HG03575 (cell line): ENCODE data around the gene NUDT22.

Source experiments
- ATAC-seq: cut with Tn5 transposase; IDR thresholded peaks from one replicate; pipeline ENCODE4 v1.9.1; 2021; ENCODE audit not compliant: unreplicated experiment, insufficient number of reproducible peaks, low FRiP score; ENCODE audit errors: extremely low read depth

The NUDT22 gene

DNA sequence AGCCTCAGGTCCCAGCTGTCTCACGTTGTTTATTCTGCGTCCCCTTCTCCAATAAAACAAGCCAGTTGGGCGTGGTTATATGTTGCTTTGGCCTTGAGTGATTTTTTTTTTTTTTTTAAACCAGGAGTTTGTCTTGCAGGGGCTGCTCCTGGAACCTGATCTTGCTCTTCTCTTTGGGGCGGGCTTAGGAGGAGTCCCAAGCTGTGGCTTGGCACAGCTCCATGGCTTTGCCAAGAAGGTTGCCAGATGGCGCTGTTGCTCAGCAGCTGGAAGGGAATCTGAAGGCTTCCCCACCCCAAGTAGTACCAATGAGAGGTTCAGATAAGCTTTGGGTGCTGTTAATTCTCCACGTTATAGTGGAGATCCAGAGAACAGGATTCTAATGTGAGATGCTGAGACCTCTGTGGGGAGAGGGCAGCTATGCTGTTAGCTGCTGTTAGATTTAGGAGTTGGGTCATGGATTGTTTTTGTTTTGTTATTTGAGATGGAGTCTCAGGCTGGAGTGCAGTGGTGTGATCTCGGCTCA lies 21.5 kb upstream of the NUDT22 start:
- no peak for ATAC-seq

DNA sequence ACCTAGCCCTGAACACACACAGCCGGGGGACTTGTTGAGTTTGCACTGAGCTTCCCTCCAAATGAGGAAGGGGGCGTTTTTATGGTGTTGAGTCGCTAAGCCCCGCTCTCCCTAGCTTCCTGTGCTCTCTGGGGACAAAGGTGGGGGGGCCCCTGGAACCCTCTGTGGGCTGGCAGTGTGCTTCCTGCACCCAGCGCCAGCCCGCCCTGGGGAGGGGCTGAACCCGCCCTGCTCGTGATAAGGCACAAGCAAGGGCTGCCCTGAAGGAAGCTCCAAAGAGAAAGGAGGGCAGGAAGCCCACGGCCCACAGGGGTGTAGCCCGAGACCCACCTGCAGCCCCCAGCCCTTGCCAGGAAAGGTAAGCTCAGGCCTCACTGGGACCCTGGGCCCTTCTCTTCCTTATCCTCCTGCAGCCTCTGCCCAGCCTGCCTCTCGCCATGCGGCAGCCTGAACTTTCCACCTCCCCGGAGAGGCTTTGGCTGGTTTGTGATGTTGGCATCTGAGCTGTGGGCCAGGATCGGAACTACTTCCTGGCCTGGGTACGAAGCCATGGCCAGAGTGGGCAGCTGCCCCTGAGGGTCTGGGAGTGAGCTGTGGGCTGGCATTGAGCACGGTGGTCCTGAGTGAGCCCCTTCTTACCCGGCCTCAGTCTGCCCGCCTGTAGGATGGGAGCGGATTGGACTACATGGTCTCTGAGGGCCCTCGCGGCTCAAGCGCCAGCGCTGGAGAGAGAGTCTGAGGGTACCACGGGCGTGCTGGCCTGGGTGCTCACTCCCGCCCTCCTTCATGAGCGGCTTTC lies 19.4 kb upstream of the NUDT22 start, which contains the start of gene FERMT3:
FERMT3 (plus strand) TSS at position 265 of the 799 bp plus-strand sequence. CDS start 644 bp downstream, outside the sequence.
- ATAC-seq = no peak

DNA sequence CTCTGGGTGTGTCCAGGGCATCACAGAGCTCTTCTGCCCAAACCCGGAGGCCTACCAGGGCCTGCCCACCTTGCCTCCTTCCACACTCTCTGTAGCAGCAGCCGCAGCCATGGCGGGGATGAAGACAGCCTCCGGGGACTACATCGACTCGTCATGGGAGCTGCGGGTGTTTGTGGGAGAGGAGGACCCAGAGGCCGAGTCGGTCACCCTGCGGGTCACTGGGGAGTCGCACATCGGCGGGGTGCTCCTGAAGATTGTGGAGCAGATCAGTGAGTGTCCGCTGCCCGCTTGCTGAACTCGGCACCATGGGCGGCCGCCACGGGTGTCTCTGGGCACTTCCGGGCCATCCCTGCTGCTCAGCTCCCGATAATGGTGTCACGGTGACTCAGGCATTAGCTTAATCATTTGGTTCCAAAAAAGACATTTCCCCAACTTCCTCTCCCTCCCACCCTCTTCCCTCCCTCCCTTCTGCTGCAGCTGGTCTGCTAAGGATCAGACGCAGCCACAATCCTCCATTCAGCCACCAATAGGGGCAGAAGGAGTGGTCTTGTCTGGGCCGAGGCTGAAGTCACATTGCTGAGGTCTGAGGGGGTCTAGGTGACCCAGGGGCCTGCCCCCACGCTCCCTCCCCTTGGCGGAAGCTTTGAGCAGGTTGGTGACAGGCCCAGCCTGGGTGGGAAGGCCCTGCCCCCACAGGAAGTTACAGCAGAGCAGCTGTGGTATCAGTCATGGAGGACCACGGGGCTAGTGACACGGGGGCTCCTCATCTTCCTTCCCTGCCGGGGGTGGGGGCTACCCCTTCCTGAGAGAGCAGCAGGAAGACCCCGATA lies 18.6 kb upstream of the NUDT22 start:
- ATAC-seq = no peak

DNA sequence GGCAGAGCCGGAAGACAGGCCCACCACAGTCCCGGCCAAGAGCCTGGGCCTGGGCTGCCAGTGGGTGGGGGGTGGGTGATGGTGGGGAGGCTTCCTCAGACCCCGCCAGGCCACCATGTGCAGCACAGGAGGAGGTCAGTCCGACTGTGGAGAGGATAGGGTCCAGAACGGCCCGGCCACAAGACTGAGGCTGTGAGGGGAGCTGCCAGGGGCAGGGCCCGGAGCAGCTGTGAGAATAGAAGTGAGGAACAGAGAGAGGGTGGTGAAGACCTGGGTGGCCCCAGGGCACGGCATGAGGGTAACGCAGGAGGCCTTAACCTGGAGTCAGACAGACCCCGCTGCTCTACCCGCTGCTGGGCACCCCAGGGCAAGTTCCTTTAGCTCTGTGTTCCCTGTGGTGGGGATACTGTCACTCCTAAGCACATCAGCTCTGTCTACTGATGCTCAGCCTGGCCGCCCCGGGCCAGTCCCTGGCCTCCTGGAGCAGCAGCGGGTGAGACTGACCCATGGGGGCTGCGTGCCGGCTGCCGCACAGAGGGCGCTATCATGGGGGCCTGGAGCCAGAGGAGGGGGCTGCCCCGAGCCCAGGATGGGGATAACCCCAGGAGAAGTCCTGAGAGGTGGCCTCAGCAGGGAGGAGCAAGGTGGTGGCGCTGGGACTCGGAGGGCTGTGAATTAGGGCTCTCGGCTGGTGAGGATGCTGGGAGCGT lies 17.8 kb upstream of the NUDT22 start:
- ATAC-seq = no peak

DNA sequence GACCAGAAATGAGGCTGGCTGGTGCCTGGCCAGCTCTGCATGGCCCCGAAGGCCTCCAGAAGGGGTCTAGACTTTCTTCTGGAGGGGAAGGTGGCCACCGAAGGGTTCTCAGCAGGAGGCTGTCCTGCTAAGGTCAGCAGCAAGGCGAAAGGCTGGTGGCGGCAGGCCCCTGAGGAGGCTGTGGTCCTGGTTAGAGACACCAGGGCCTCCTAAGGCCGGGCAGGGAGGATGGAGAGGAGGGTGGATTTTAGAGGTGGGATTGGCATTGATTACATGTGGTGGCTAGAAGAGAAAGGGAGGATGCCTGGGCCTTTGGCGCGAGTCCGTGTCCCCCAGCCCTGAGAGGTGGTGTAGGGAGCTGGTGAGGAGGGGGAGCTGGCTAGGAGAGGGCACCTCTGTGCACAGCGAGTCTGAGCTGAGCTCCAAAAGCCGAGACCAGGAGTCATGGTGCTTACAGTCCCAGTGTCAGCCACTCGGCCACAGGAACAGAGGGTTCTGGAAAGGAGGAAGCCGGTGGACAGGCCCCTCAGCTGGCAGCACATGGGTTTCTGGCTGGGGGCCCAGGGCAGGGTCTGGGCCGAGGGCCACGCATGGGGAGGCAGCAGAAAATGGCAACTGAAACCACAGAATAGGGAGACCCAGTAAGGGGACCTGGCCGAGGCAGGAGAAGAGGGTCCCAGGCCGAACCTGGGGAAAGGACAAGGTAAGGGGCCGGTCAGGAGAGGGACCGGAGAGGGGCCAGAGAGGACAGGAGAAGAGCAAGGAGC lies 17.1 kb upstream of the NUDT22 start:
- no peak for ATAC-seq

DNA sequence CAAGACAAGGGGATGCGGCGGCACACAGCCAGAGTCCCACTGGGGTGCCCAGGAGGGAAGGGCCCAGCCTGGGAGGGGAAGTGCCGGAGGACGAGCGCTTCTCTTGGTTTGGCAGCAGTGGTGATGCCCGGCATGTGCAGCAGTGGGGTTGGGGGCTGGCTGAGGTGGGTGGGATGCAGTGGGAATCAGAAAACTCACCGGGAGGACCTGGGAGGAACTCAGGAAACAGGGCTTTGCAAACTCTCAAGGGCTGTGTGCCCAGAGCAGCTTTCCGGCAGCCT lies 16.6 kb upstream of the NUDT22 start:
- no peak for ATAC-seq

DNA sequence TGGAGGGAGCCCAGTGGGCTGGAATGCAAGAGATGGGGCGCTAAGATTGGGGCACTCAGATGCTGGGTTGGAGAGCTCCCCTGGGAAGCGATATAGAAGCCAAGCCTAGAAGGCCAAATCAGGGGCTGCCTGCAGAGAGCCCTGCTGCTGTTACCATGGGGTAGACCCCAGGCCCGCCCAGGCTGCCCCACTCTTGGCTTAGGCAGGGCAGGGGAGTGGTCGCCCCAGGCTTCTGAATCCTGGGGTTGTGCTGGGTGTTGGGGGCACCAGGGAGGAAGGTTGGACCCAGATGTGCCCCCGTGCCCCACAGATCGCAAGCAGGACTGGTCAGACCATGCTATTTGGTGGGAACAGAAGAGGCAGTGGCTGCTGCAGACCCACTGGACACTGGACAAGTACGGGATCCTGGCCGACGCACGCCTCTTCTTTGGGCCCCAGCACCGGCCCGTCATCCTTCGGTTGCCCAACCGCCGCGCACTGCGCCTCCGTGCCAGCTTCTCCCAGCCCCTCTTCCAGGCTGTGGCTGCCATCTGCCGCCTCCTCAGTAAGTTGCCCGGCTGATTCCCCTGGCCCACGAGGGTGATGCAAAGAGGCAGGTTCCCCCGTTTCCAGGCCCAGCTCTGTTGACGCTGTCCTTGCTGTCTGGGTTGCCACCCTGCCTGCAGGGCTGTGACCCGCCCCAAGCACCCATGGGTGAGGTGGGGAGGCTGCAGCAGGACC lies 15.6 kb upstream of the NUDT22 start:
- no peak for ATAC-seq

DNA sequence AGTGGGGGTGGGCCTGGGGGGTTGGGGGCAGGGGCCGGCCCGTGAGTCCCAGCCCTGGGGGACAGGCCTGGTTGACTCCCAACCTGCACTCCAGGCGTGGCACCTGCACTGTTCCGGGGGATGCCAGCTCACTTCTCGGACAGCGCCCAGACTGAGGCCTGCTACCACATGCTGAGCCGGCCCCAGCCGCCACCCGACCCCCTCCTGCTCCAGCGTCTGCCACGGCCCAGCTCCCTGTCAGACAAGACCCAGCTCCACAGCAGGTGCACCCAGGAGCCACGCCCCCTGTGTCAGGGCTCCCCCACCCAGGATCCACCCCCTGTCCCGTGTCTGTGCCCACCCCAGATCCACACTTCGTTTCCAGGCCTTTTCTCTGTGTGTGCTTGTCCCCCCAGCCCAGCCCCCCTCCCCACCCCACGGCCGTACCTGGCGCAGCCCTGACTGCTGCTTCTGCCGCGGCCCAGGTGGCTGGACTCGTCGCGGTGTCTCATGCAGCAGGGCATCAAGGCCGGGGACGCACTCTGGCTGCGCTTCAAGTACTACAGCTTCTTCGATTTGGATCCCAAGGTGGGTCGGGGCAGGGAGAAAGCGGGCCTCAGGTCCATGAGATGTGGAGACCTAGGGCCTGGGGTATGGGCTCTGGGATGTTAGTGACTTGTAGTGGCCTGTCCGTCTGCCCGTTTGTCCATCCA lies 14.7 kb upstream of the NUDT22 start:
- ATAC-seq = no peak

DNA sequence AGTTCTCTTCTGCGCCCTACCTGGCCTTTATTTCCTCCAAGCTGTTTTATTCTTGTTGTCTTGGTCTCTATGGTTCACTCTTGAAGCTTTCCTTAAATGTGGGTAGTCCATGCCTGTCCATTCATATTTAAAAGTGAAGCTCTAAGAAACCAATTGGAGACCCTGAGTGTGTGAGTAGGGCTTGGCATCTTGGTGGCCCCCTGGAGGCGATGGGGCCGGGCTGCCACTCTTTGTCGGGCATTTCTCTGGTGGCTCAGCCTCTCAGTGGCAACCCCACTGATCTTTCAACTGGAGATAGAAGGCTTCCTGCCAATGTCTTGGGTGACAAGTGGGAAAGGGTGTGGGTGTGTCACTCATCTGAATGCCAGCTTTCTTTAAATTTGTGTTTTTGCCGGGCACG lies 9.2 kb upstream of the NUDT22 start:
- ATAC-seq = no peak

DNA sequence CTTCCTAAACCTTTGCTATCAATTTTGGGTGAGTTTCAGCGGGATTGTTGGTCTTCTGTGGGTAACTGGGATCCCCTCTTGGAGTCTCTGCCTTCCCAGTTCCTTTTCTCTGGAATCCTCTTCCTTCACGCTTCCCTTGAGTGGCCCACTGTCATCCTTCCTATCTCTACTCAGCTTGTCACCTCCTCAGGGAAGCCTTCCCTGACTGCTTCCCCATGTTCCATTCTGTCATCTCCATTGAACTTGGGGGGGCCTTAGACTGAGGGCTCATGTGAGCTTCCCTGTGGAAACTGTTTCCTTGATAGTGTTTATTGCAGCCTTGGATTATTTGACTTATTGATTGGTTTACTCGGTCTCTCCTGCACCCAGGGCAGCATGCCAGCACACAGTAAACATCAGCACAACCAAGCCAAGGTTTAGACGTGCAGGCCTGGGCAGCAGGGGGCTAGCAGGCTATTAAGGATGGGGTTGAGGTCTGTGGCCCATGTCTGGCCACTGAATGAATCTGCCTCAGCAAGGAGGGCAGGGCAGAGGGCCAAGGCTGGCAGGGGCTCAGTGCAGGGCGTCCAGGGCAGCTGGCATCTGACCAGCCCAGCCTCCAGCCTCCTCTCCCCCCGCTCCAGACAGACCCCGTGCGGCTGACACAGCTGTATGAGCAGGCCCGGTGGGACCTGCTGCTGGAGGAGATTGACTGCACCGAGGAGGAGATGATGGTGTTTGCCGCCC lies 7.3 kb upstream of the NUDT22 start:
- no peak for ATAC-seq

DNA sequence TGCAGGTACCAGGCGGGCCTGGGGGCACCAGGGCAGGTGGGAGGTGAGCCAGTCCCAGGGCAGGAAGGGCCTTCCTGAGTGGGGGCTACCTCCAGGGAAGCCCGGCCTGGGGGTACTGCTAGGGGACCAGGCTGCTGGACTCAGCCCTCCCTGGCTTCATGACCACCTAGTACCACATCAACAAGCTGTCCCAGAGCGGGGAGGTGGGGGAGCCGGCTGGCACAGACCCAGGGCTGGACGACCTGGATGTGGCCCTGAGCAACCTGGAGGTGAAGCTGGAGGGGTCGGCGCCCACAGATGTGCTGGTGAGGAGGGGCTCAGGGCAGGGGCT lies 6.8 kb upstream of the NUDT22 start:
- no peak for ATAC-seq

DNA sequence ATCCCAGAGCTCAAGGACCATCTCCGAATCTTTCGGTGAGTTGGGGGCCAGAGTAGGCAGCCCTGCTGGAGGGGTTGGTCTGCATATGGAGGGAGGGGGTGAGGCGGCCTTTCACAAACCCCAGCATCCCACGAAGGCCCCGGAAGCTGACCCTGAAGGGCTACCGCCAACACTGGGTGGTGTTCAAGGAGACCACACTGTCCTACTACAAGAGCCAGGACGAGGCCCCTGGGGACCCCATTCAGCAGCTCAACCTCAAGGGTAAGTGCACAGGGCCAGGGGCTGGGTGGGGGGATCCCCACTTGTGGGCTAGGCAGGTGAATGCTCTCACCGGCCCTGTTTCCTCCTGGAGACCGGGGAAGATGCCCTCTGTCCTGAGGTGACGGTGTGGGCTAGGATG lies 6.3 kb upstream of the NUDT22 start:
- no peak for ATAC-seq

DNA sequence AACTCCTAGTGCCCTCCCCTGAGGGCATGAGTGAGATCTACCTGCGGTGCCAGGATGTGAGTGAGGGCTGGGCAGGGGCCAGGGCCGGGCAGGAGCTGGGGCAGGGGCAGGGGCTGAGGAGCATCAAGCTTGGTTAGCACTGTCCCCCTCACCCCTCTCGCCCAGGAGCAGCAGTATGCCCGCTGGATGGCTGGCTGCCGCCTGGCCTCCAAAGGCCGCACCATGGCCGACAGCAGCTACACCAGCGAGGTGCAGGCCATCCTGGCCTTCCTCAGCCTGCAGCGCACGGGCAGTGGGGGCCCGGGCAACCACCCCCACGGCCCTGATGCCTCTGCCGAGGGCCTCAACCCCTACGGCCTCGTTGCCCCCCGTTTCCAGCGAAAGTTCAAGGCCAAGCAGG lies 5.8 kb upstream of the NUDT22 start:
- ATAC-seq = no peak

DNA sequence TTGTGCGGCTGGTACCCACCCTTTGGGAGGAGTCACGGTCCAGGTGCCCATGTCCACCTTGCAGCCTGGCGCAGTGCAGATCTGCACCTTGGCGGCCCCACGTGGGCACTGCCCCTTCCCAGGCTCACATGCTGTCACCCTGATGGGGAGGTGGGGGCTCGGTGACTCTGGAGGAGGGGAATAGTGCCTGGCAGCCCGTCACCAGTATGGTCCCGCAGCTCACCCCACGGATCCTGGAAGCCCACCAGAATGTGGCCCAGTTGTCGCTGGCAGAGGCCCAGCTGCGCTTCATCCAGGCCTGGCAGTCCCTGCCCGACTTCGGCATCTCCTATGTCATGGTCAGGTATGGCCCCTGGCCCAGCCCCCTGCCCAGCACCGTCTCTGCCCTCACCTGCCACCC lies 5.3 kb upstream of the NUDT22 start:
- no peak for ATAC-seq

DNA sequence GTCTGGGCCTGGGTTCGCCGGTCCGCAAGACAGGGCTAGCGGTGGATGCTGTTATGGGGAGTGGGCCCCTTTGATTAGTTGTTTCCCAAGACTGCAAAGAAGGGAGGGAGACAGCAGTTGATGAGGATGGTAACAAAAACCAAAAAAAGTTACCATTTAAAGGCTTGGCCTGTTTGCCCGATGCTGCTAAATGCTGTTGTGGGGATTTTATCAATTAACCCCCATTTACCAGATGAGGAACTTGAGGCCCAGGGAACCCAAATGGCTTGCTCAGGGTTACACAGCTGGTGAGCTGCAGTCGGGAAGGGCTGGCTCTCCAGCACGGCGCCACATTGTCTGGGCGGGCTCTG lies 3.4 kb upstream of the NUDT22 start:
- no peak for ATAC-seq

DNA sequence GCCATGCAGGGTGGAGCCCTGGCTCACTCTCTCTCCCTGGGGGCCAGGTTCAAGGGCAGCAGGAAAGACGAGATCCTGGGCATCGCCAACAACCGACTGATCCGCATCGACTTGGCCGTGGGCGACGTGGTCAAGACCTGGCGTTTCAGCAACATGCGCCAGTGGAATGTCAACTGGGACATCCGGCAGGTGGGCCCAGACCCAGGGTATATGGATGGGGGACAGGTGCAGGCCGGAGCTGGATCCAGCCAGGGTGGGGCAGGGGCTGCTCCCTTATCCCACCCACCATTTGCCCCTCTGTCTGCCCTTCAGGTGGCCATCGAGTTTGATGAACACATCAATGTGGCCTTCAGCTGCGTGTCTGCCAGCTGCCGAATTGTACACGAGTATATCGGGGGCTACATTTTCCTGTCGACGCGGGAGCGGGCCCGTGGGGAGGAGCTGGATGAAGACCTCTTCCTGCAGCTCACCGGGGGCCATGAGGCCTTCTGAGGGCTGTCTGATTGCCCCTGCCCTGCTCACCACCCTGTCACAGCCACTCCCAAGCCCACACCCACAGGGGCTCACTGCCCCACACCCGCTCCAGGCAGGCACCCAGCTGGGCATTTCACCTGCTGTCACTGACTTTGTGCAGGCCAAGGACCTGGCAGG lies 2.9 kb upstream of the NUDT22 start:
- no peak for ATAC-seq
